ENCODE data around the gene CTNNAL1. TPM values are rescaled to one million over a fixed set of nuclear protein-coding genes. Genes with fewer than 3 reads are reported as not detected.

CTNNAL1 gene
- total and polyA plus RNA-seq, 2 of the 8 experiments (the other 6 are each of a cell fraction or from before 2014, with no cell fraction given), result 23.2 to 66.1 TPM

- Histone ChIP-seq H3K23ac (ENCODE audit: insufficient read length) (no peak overlapping the region), H3K4me3 (ENCODE audit: extremely low read depth in 1 of 4, insufficient read depth in 2 of 4, low read depth in 3 of 4, low read length in 4 of 4) (no peak overlapping the region), H3K14ac (ENCODE audit: insufficient read length) (no peak overlapping the region), H3K56ac (replicated peaks; ENCODE audit: insufficient read length, low read depth, low read length) (no peak overlapping the region), H2AK5ac (ENCODE audit: low read depth, low read length) (no peak overlapping the region), H3K23me2 (ENCODE audit: low read depth, low read length) (no peaks in the 10 kb centered on the region), H3K36me3 (ENCODE audit: control insufficient read depth in 2 of 4, insufficient read depth in 4 of 4, low read length in 3 of 4) (peaks cover 3 to 24% (median 11%) of the 10 kb centered on the region in 4 experiments; a peak in 6 of 8 replicates), H4K20me1 (replicated peaks in 1 of 2; ENCODE audit: control insufficient read depth in 1 of 2, insufficient read depth in 2 of 2, low read length in 2 of 2) (peaks cover 0 to 2% of the 10 kb centered on the region in 2 experiments), H3K4me2 (ENCODE audit: insufficient read depth in 1 of 2, low read depth in 2 of 2, low read length in 2 of 2) (no peak overlapping the region), H2BK120ac (replicated peaks; ENCODE audit: low read depth, low read length) (no peak overlapping the region), H3K79me2 (ENCODE audit: control insufficient read depth in 1 of 2, insufficient read depth in 2 of 2, low read length in 2 of 2) (no peaks in the 10 kb centered on the region), H3K4ac (replicated peaks; ENCODE audit: insufficient read length, low read depth, low read length) (no peak overlapping the region), H4K5ac (ENCODE audit: insufficient read length, low read depth, low read length) (no peak overlapping the region), H2BK15ac (ENCODE audit: low read length) (no peak overlapping the region), H3K18ac (ENCODE audit: extremely low read depth, low read length) (no peak overlapping the region), H3K9me3 (ENCODE audit: insufficient read depth in 2 of 2, low read depth in 1 of 2, low read length in 1 of 2) (no peaks in the 10 kb centered on the region), H3K9ac (replicated peaks in 1 of 4; ENCODE audit: extremely low read depth in 1 of 4, low read depth in 3 of 4, low read length in 3 of 4) (no peak overlapping the region), H3K27me3 (replicated peaks in 1 of 4; ENCODE audit: control insufficient read depth in 3 of 4, extremely low read depth in 1 of 4, insufficient read depth in 3 of 4, low read length in 3 of 4) (no peaks in the 10 kb centered on the region), H2BK12ac (ENCODE audit: low read depth, low read length) (no peak overlapping the region), H2BK20ac (ENCODE audit: low read length) (no peak overlapping the region), H3K27ac (ENCODE audit: low read depth, low read length) (no peak overlapping the region), H4K91ac (replicated peaks; ENCODE audit: insufficient read length, low read length) (no peak overlapping the region), H4K8ac (ENCODE audit: extremely low read depth, insufficient read depth, low read length) (no peak overlapping the region), H2AFZ (ENCODE audit: low read length) (no peak overlapping the region), H3K4me1 (replicated peaks in 1 of 4; ENCODE audit: control insufficient read depth in 3 of 4, insufficient read depth in 4 of 4, low read length in 3 of 4) (no peaks in the 10 kb centered on the region), H3K79me1 (ENCODE audit: low read depth, low read length) (0 out of 2 replicates have a peak, but pooled peaks cover 2% of the 10 kb centered on the region), H2BK5ac (ENCODE audit: low read depth, low read length) (no peak overlapping the region)
- ChIA-PET POLR2A (ENCODE audit: partially characterized antibody) (no interaction called here), CTCF (ENCODE audit: partially characterized antibody) (no interaction called here)
- DNase-seq (ENCODE audit: low read depth in 1 of 2, low spot score in 2 of 2) (no peak), FAIRE-seq (no peak)
- 89% methylated on average over 4 of the region's 4 CpGs; no CpG with 5 or more reads in 1 of the 2 experiments for WGBS, 2 experiments (ENCODE audit: extremely low coverage in 1 of 2, insufficient coverage in 1 of 2, insufficient read length in 1 of 2, insufficient replicate concordance in 2 of 2, low coverage in 1 of 2, low lambda C conversion rate in 2 of 2, missing lambda C conversion rate in 1 of 2)
- TF ChIP-seq HDAC6 (IDR thresholded peaks at IDR 0.05; ENCODE audit: low read depth, low read length), result no peak
- TF ChIP-seq GABPA (IDR thresholded peaks at IDR 0.05; ENCODE audit: borderline replicate concordance, insufficient read depth, low read length), result no peak
- no peak for TF ChIP-seq EP300 (IDR thresholded peaks at IDR 0.05; ENCODE audit: borderline replicate concordance in 1 of 2, low read depth in 2 of 2, low read length in 2 of 2)
- no peak for TF ChIP-seq SIX5 (IDR thresholded peaks at IDR 0.05; ENCODE audit: low read depth, low read length)
- TF ChIP-seq, protein P1, sequence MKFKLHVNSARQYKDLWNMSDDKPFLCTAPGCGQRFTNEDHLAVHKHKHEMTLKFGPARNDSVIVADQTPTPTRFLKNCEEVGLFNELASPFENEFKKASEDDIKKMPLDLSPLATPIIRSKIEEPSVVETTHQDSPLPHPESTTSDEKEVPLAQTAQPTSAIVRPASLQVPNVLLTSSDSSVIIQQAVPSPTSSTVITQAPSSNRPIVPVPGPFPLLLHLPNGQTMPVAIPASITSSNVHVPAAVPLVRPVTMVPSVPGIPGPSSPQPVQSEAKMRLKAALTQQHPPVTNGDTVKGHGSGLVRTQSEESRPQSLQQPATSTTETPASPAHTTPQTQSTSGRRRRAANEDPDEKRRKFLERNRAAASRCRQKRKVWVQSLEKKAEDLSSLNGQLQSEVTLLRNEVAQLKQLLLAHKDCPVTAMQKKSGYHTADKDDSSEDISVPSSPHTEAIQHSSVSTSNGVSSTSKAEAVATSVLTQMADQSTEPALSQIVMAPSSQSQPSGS (IDR thresholded peaks at IDR 0.05; ENCODE audit: low read length), result no peak
- no peak for TF ChIP-seq USF2 (IDR thresholded peaks at IDR 0.05; ENCODE audit: low read length)
- TF ChIP-seq KDM4A (IDR thresholded peaks at IDR 0.05; ENCODE audit: low read depth, low read length, severe bottlenecking), result no peak
- TF ChIP-seq SUZ12 (IDR thresholded peaks at IDR 0.05; ENCODE audit: low read length), result no peak
- no peak for TF ChIP-seq ATF3 (IDR thresholded peaks at IDR 0.05; ENCODE audit: insufficient read depth, low read depth, low read length)
- no peak for TF ChIP-seq MAFK (IDR thresholded peaks at IDR 0.05; ENCODE audit: low read depth, low read length)
These were observed 17.1 kb upstream of the CTNNAL1 start for GRCh38 chr9:109030426-109030825.
